Stimulated activated CD4-positive, alpha-beta T cell treated with anti-CD3 and anti-CD28 coated beads, Interleukin-4, amount 100 ng/mL, for 48 hours (primary cell): ENCODE data around the gene ARTN.

Source experiments
- DNase-seq, 2 donors: peaks; one replicate each; pipeline ENCODE4 v3.0.0-alpha.2; 2020; ENCODE audit warnings: low read depth in 2 of 2

Gene ARTN

DNA sequence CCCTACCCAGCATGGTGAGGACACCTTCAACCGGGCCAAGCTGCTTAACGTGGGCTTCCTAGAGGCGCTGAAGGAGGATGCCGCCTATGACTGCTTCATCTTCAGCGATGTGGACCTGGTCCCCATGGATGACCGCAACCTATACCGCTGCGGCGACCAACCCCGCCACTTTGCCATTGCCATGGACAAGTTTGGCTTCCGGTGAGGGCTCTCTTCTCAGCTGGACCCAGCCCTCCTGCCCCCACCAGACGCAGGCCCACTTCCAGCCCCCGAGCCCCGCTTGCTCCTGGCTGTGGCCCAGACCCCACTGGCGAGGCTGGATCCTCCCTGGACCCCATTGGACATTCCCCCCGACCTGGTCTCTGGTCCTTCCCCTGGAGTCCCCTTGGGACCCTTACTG, 51.3 kb downstream of the ARTN start:
- no peak for DNase-seq

DNA sequence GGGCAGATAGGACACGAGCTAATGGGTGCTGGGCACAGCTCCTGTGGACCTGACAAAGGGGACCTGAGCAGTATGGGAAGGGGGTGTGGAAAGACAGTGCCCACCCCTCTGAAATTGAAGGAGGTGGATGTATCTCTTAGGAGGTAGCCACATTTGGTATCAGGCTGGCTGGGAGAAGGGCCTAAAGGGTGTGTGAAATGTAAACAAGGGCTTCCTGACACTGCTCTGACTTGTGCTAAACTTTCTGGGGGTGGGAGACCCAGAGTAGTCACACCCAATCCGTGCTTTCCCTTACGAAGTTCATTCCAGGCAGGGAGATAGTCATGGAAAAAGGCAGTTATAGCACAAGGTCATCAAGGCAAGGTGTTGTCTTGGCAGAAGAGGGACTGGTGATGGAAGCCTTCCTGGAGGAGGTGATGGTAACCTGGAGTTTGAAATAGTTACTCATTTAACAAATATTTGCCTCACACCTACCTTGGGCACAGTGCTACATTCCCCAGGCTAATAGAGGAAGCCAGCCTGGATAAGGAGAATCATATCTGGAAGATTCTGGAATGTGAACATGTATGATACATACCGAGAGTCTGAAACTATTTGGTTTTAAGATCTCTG, 52.5 kb downstream of the ARTN start:
- DNase-seq, result no peak

GRCh38 chr1:43986712-43987111, 53.1 kb downstream of the ARTN start:
- DNase-seq, result no peak
